ENCODE data around the gene KLF1. TPM values are rescaled to one million over a fixed set of nuclear protein-coding genes. Genes with fewer than 3 reads are reported as not detected.

The KLF1 gene
- total RNA-seq, 4 donors from 2014 or later: 0.69 TPM; not detected in 3

- no peak for TF ChIP-seq CTCF (IDR thresholded peaks at IDR 0.05)
- DNase-seq (ENCODE audit: low spot score): no peak
- ATAC-seq (ENCODE audit: low FRiP score): peak; percentile 29
Measured at GRCh38 chr19:12867120-12868099, 19.6 kb downstream of the KLF1 start.

GRCh38 chr19:12866416-12867119 lies 20.4 kb downstream of the KLF1 start:
- no peak for ATAC-seq (ENCODE audit: low FRiP score)

GRCh38 chr19:12865746-12866415 lies 21.1 kb downstream of the KLF1 start:
- no peak for DNase-seq (ENCODE audit: low spot score)
- ATAC-seq (ENCODE audit: low FRiP score): no peak
- no peak for TF ChIP-seq CTCF (IDR thresholded peaks at IDR 0.05)

More at GRCh38 chr19:12866416-12867119, 20.4 kb downstream of the KLF1 start:
- no peak for TF ChIP-seq CTCF (IDR thresholded peaks at IDR 0.05)
- DNase-seq (ENCODE audit: low spot score): no peak

GRCh38 chr19:12864721-12865715 lies 22.0 kb downstream of the KLF1 start:
- ATAC-seq (ENCODE audit: low FRiP score) (no peak), DNase-seq (ENCODE audit: low spot score) (no peak)
- TF ChIP-seq CTCF (IDR thresholded peaks at IDR 0.05): no peak

DNA sequence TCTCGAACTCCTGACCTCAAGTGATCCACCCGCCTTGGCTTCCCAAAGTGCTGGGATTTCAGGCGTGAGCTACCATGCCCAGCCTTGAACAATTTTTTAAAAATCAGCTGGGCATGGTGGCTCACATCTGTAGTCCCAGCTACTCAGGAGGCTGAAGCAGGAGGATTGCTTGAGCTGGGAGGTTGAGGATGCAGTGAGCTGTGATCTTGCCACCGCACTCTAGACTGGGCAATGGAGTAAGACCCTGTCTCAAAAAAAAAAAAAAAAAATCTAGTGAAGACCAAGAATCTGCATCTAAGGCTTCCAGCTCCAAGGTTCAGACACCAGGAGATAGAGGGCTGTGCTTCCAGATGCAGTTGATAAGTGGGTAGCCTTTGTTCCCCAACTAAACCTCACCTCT lies 22.9 kb downstream of the KLF1 start:
- no peak for DNase-seq (ENCODE audit: low spot score)
- no peak for ATAC-seq (ENCODE audit: low FRiP score)
- no peak for TF ChIP-seq CTCF (IDR thresholded peaks at IDR 0.05)

DNA sequence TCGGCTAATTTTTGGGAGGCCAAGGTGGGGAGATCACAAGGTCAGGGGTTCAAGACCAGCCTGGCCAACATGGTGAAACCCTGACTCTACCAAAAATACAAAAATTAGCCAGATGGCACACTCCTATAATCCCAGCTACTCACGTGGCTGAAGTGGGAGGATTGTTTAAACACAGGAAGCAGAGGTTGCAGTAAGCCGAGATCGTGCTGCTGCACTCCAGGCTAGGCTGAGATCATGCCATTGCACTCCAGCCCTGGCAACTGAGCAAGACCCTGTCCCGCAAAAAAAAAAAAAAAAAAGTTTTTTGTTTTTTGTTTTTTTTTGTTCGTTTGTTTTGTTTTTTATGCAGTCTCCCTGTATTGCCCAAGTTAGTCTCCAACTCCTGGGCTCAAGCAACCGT lies 27.5 kb downstream of the KLF1 start:
- ATAC-seq (ENCODE audit: low FRiP score): no peak
- no peak for DNase-seq (ENCODE audit: low spot score)
- no peak for TF ChIP-seq CTCF (IDR thresholded peaks at IDR 0.05)
